ENCODE measurements around the gene EVL.

EVL gene

DNA sequence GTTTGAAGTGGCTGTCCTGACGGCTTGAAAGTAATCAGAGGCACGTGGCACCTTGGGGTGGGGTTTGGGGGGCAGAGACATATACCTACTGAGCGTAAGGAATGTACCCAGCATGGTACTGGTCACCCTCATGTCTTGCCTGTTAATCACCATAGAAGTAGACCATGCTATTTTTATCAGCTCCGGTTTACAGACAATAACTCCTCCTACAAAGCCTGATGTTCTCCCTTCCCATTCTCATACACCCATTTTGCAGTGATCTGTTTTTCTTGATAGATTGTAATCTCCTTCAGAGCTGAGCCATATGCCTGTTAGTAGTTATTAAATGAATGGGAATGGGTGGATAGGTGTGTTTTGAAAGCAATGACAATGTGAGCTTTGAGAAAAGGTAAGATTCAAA lies 10.5 kb downstream of the EVL start:
- peak overlapping the region; percentile 97 for H3K27ac Mint-ChIP-seq
- CTCF ChIA-PET: interaction anchor here (0.8 to 22.9 kb wide), 9 partner anchors 8 to 149 kb away, joined by 3 to 488 read pairs (median 5); partner anchors contain the start of gene EVL
- peaks cover 94% of the 10 kb centered on the region for H3K4me1 Mint-ChIP-seq
- H3K9me3 Mint-ChIP-seq: no peaks in the 10 kb centered on the region
- no peak for DNase-seq
- H3K27me3 Mint-ChIP-seq: no peaks in the 10 kb centered on the region
- peak overlapping the region; percentile 73 for H3K4me3 Mint-ChIP-seq
- H3K36me3 Mint-ChIP-seq: peaks cover 87% of the 10 kb centered on the region

DNA sequence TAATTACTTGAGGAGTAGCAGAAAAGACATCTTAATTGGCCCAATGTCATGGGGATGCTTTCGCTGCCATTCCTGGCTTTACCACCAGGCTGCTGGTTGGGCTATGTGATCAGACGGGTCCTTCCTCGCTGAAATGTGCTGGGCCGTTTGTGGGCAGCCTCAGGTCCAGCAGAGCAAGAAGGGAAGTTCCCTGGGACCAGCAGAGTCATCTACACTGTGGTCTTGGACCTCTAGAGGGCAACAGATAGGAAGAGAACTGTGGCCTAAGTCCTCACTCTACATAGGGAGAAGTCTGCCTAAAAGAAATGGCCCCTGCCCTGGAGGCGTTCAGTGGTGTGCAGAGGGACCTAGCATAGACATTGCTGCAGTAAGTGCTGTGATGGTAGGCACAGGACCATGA lies 10.9 kb downstream of the EVL start:
- CTCF ChIA-PET: interaction anchor here (0.8 to 22.9 kb wide), 8 partner anchors 8 to 148 kb away, joined by 3 to 488 read pairs (median 5); partner anchors contain the start of gene EVL
- peaks cover 95% of the 10 kb centered on the region for H3K4me1 Mint-ChIP-seq
- no peaks in the 10 kb centered on the region for H3K27me3 Mint-ChIP-seq
- H3K4me3 Mint-ChIP-seq: peak overlapping the region; percentile 73
- H3K9me3 Mint-ChIP-seq: no peaks in the 10 kb centered on the region
- H3K36me3 Mint-ChIP-seq: peaks cover 84% of the 10 kb centered on the region
- H3K27ac Mint-ChIP-seq: peak overlapping the region; percentile 97
- peak; percentile 60 for DNase-seq

DNA sequence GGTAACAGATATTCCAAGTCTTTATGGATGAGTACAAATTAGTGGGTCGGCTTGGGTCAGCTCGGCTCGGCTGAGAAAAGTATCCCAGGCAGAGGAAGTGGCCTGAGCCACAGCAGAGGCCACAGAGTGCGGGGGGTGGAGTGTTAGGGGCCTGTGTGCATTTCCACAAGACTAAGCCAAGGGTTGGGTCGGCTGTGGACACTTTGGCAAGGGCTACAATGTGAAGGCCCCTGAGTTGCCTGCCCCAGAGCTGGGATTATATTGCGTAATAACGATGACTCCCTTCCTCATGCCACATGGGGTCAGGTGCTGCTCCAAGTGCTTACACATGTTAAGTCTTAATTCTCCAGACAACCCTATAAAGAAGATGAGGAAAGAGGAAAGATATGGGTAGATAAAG lies 11.4 kb downstream of the EVL start:
- H3K4me3 Mint-ChIP-seq: peak overlapping the region; percentile 73
- no peaks in the 10 kb centered on the region for H3K27me3 Mint-ChIP-seq
- no peak for DNase-seq
- H3K36me3 Mint-ChIP-seq: peaks cover 85% of the 10 kb centered on the region
- CTCF ChIA-PET: interaction anchor here (1.0 to 22.9 kb wide), 7 partner anchors 9 to 116 kb away, joined by 3 to 488 read pairs (median 5); partner anchors contain the start of gene EVL
- H3K27ac Mint-ChIP-seq: peak overlapping the region; percentile 97
- H3K9me3 Mint-ChIP-seq: no peaks in the 10 kb centered on the region
- H3K4me1 Mint-ChIP-seq: peaks cover 98% of the 10 kb centered on the region

GRCh38 chr14:100077441-100077840 lies 12.2 kb downstream of the EVL start:
- Mint-ChIP-seq H3K9me3 (no peaks in the 10 kb centered on the region), H3K4me3 (peak overlapping the region; percentile 73), H3K36me3 (peaks cover 84% of the 10 kb centered on the region), H3K4me1 (peaks cover 99% of the 10 kb centered on the region), H3K27ac (peak overlapping the region; percentile 97), H3K27me3 (no peaks in the 10 kb centered on the region)
- DNase-seq: no peak
- CTCF ChIA-PET: interaction anchor here (1.0 to 22.9 kb wide), 4 partner anchors 9 to 78 kb away, joined by 3 to 488 read pairs (median 95); partner anchors contain the start of gene EVL

DNA sequence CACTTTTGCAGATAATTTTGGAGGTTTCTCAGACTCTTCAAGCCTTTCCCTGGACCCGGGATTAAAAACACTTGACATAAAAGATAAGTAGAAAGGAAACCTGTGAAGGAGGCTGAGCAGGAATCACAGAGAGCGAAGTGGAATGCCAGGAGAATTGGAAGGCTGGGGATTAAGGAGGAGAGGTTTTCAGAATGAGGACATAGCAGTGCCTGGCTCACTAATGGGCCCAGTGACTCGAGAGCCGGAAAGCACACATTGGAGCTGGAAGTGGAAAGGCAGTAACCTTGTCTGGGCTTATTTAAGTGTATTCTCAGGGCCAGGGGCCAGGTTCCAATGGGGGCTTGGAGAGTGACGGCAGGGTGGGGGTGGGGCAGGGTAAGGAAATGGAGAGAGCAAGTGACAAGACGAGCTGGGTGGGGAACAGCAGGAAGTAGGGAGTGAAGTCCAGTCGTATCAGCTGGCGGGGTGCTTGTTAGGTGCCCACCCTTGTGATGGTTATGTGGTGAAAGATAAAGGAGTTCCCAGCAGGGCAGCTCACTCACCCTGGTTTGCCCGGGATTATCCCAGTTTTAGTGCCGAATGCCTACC lies 13.1 kb downstream of the EVL start:
- Mint-ChIP-seq H3K27ac (peak overlapping the region; percentile 97), H3K4me1 (peaks cover 99% of the 10 kb centered on the region), H3K27me3 (no peaks in the 10 kb centered on the region), H3K36me3 (peaks cover 84% of the 10 kb centered on the region), H3K9me3 (no peaks in the 10 kb centered on the region), H3K4me3 (peak overlapping the region; percentile 73)
- no peak for DNase-seq
- CTCF ChIA-PET: interaction anchor here (1.0 to 22.9 kb wide), 5 partner anchors 10 to 116 kb away, joined by 3 to 488 read pairs (median 4); partner anchors contain the start of gene EVL

DNA sequence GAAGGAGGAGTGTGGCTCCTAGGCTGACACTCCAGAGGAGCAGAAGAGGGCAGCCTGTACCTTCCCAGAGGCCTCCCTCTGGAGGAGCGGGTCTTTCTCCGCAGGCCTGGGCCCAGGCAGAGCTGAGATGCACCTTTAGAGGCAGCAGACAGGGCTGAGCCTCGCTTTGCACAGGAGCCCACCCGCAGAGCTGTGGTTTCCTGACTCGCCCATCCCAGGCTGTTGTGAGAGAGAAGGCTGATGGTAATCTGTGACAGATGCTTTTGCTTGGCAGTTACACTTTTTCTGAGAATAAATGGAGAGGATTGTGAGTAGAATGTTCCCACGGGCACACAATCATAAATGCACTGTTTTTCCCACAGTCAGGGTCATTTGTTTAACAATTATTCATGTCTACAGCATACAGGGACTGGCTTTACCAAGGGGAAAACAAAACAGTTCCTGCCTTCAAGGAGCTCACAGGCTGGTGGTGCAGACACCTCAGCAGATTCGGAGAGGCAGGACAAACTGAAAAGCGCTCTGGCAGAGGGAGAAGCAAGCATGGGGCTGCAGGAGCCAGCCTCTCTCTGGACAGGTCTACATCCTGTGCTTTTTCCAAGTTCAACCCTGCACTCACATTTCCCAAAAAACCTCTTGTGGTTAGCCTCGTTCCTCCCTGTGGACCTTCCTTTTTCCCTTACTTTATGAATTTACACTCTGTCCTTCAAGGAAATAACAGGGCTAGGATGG lies 13.9 kb downstream of the EVL start:
- Mint-ChIP-seq H3K27ac (peak overlapping the region; percentile 97), H3K4me3 (peak overlapping the region; percentile 73), H3K4me1 (peaks cover 99% of the 10 kb centered on the region), H3K36me3 (peaks cover 84% of the 10 kb centered on the region), H3K9me3 (no peaks in the 10 kb centered on the region), H3K27me3 (no peaks in the 10 kb centered on the region)
- CTCF ChIA-PET: interaction anchor here (0.9 to 22.9 kb wide), 7 partner anchors 11 to 115 kb away, joined by 3 to 488 read pairs (median 4); partner anchors contain the start of gene EVL
- DNase-seq: peak; percentile 93

DNA sequence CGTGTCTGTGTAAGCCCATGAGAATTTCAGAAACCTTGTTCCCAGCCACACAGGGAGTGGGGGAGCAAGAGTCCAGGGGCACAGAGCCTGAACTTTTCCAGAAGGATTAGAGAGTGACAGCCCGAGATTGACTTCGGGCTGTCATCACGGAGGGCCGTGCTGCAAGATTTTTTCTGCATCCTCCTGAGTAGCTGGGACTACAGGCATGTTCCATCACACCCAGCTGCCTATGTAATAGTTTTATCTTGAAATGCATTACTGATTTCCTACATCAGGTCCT lies 14.4 kb downstream of the EVL start:
- peak overlapping the region; percentile 97 for H3K27ac Mint-ChIP-seq
- peaks cover 99% of the 10 kb centered on the region for H3K4me1 Mint-ChIP-seq
- no peaks in the 10 kb centered on the region for H3K9me3 Mint-ChIP-seq
- CTCF ChIA-PET: interaction anchor here (0.9 to 22.9 kb wide), 4 partner anchors 12 to 97 kb away, joined by 3 to 488 read pairs (median 96); partner anchors contain the start of gene EVL
- DNase-seq: no peak
- no peaks in the 10 kb centered on the region for H3K27me3 Mint-ChIP-seq
- peaks cover 84% of the 10 kb centered on the region for H3K36me3 Mint-ChIP-seq
- peak overlapping the region; percentile 73 for H3K4me3 Mint-ChIP-seq

- DNase-seq: no peak
- CTCF ChIA-PET: interaction anchor here (1.0 to 22.9 kb wide), 4 partner anchors 12 to 293 kb away, joined by 3 to 488 read pairs (median 96); partner anchors contain the start of gene EVL
- no peaks in the 10 kb centered on the region for H3K27me3 Mint-ChIP-seq
- peaks cover 84% of the 10 kb centered on the region for H3K36me3 Mint-ChIP-seq
- peak overlapping the region; percentile 97 for H3K27ac Mint-ChIP-seq
- peak overlapping the region; percentile 73 for H3K4me3 Mint-ChIP-seq
- H3K9me3 Mint-ChIP-seq: no peaks in the 10 kb centered on the region
- H3K4me1 Mint-ChIP-seq: peaks cover 99% of the 10 kb centered on the region
These were observed 15.0 kb downstream of the EVL start for GRCh38 chr14:100080206-100080605.

DNA sequence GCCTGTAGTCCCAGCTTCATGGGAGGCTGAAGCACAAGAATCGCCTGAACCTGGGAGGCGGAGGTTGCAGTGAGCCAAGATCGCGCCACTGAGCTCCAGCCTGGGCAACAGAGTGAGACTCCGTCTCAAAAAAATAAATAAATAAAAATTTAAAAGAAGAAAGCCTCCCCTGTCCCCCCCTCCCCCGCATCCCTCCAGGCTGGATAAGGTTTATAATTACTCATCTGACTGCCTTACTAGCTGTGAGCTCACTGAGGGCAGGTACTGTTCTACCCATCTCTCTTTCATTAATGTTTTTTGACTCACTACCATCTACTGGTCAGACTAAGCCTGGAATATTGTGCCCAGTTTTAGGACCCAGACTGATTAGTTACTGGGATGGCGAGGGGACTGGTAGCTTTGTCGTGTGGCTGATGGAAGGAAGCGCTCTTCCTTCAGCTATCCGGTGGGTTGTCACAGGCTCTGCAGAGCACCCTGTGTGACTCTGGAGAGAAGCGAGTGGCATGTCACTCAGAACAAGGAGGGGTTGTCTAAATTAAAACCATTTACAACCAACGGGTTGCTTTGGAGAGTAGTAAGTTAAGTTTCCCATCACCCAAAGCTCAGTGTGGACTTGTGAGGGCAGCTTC lies 16.9 kb downstream of the EVL start:
- CTCF ChIA-PET: interaction anchor here (1.1 to 22.9 kb wide), 8 partner anchors 9 to 111 kb away, joined by 3 to 488 read pairs (median 6); partner anchors contain the start of gene EVL
- Mint-ChIP-seq H3K4me1 (peaks cover 97% of the 10 kb centered on the region), H3K4me3 (peak overlapping the region; percentile 78), H3K9me3 (no peaks in the 10 kb centered on the region), H3K27ac (peak overlapping the region; percentile 96), H3K27me3 (no peaks in the 10 kb centered on the region), H3K36me3 (peaks cover 80% of the 10 kb centered on the region)
- DNase-seq: no peak

DNA sequence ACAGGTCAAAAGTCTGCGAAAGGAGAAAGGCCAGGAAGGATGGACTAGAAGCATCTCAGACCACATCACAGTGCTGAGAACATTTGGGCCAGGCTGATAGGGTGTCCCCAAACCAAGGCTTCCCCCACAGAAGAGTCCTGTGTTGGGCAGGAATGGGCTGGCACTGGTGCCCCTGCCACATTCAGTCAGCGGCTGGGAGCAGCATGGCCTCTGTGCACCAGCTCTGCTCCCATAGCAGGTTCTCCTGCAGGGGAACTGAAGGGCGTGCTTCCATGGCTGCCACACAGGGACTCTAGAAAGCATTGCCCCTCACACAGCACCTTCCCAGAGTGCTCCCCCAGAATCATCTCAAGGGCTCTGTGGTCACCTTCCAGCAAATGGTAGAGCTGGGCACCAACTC lies 17.5 kb downstream of the EVL start:
- no peaks in the 10 kb centered on the region for H3K27me3 Mint-ChIP-seq
- CTCF ChIA-PET: interaction anchor here (1.1 to 22.9 kb wide), 9 partner anchors 8 to 111 kb away, joined by 3 to 488 read pairs (median 6); partner anchors contain the start of gene EVL
- H3K27ac Mint-ChIP-seq: peak overlapping the region; percentile 96
- no peaks in the 10 kb centered on the region for H3K9me3 Mint-ChIP-seq
- H3K36me3 Mint-ChIP-seq: peaks cover 79% of the 10 kb centered on the region
- H3K4me1 Mint-ChIP-seq: peaks cover 96% of the 10 kb centered on the region
- no peak for DNase-seq
- H3K4me3 Mint-ChIP-seq: peak overlapping the region; percentile 78

- H3K9me3 Mint-ChIP-seq: no peaks in the 10 kb centered on the region
- peak overlapping the region; percentile 78 for H3K4me3 Mint-ChIP-seq
- no peak for DNase-seq
- H3K27me3 Mint-ChIP-seq: no peaks in the 10 kb centered on the region
- H3K27ac Mint-ChIP-seq: peak overlapping the region; percentile 96
- CTCF ChIA-PET: interaction anchor here (1.5 to 22.9 kb wide), 4 partner anchors 16 to 109 kb away, joined by 3 to 488 read pairs (median 94); partner anchors contain the start of gene EVL
- H3K36me3 Mint-ChIP-seq: peaks cover 82% of the 10 kb centered on the region
- peaks cover 95% of the 10 kb centered on the region for H3K4me1 Mint-ChIP-seq
These were observed 18.5 kb downstream of the EVL start for GRCh38 chr14:100083706-100084105.

- no peak for DNase-seq
- Mint-ChIP-seq H3K9me3 (no peaks in the 10 kb centered on the region), H3K36me3 (peaks cover 83% of the 10 kb centered on the region), H3K4me1 (peaks cover 95% of the 10 kb centered on the region), H3K27me3 (no peaks in the 10 kb centered on the region), H3K27ac (peak overlapping the region; percentile 55), H3K4me3 (peak overlapping the region; percentile 78)
- CTCF ChIA-PET: interaction anchor here (0.7 to 22.9 kb wide), 6 partner anchors 10 to 1207 kb away, joined by 3 to 488 read pairs (median 4); partner anchors contain the start of gene EVL
These were observed 19.4 kb downstream of the EVL start for GRCh38 chr14:100084591-100084990.

- Mint-ChIP-seq H3K27ac (peak overlapping the region; percentile 42), H3K36me3 (peaks cover 81% of the 10 kb centered on the region), H3K9me3 (no peaks in the 10 kb centered on the region), H3K4me1 (peaks cover 94% of the 10 kb centered on the region), H3K4me3 (no peak overlapping the region), H3K27me3 (no peaks in the 10 kb centered on the region)
- no peak for DNase-seq
- CTCF ChIA-PET: interaction anchor here (0.7 to 22.9 kb wide), 4 partner anchors 9 to 1206 kb away, joined by 3 to 488 read pairs (median 94); partner anchors contain the start of gene EVL
These were observed 20.2 kb downstream of the EVL start for GRCh38 chr14:100085462-100085861.

DNA sequence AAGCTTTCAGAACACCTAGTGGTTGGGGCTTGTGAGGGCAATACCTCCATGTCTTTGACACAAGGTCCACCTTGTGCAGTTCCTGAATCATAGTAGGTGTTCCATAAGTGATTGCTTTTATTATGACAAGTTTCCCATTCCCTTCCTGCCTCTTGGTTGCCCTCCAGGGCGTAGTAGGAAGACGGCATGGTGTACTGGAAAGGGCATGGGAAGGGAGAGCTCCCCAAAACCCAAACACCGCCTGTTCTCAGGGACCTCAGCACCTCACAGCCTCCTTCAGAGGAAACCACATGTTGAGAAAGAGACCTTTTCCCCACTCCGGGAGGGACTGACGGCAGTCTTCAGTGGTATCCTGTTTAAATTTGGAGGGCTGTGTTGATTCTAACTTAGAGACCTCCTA lies 21.1 kb downstream of the EVL start:
- no peaks in the 10 kb centered on the region for H3K9me3 Mint-ChIP-seq
- no peak for DNase-seq
- H3K36me3 Mint-ChIP-seq: peaks cover 85% of the 10 kb centered on the region
- no peak overlapping the region for H3K4me3 Mint-ChIP-seq
- H3K27me3 Mint-ChIP-seq: no peaks in the 10 kb centered on the region
- H3K27ac Mint-ChIP-seq: peak overlapping the region; percentile 68
- H3K4me1 Mint-ChIP-seq: peaks cover 90% of the 10 kb centered on the region
- CTCF ChIA-PET: interaction anchor here (13.7 to 22.9 kb wide), 2 partner anchors 18 to 22 kb away, joined by 185 to 488 read pairs; partner anchors contain the start of gene EVL

Data from activated naive CD4-positive, alpha-beta T cell treated with anti-CD3 and anti-CD28 coated beads, Interleukin-2, amount 10 ng/mL, durations not matched to agents 7 days and 5 days (primary cell).